KMS-11 (cell line): ENCODE measurements around the gene PES1.
"Not testable (repeated sequence)": the region's sequence is repeated elsewhere in the genome, so short reads cannot be mapped to it uniquely, and the experiment has no call there.

Experiments used
- H2AFZ ChIP-seq: fragments of 200-600 bp; sonication (generic); 2 replicates; pipeline ENCODE4 v1.6.1; 2016; ENCODE audit warnings: antibody characterized with exemption, mixed run types, low read depth
- H3K27ac ChIP-seq: fragments of 200-600 bp; sonication (generic); 2 replicates; pipeline ENCODE4 v1.6.1; 2016; ENCODE audit warnings: mild to moderate bottlenecking, mixed run types
- H3K27me3 ChIP-seq: fragments of 200-600 bp; sonication (generic); 2 replicates; pipeline ENCODE4 v1.6.1; 2017; ENCODE audit warnings: mild to moderate bottlenecking, low read depth, mixed run types, moderate library complexity; ENCODE audit not compliant: insufficient read depth
- H3K36me3 ChIP-seq: fragments of 200-600 bp; sonication (generic); 2 replicates; pipeline ENCODE4 v1.6.1; 2017; ENCODE audit warnings: mild to moderate bottlenecking, mixed run types; ENCODE audit not compliant: insufficient read depth
- H3K4me1 ChIP-seq: fragments of 200-600 bp; sonication (generic); 2 replicates; pipeline ENCODE4 v1.6.1; 2016; ENCODE audit warnings: mild to moderate bottlenecking, low read depth, mixed run types; ENCODE audit not compliant: poor library complexity, severe bottlenecking
- H3K4me2 ChIP-seq: fragments of 200-600 bp; sonication (generic); 2 replicates; pipeline ENCODE4 v1.7.0; 2016; ENCODE audit warnings: mild to moderate bottlenecking, mixed run types
- H3K4me3 ChIP-seq: fragments of 200-600 bp; sonication (generic); IDR thresholded peaks from 2 replicates; pipeline ENCODE4 v1.6.1; 2017; ENCODE audit warnings: low read depth, low read length, mixed read lengths; ENCODE audit not compliant: insufficient read depth
- H3K79me2 ChIP-seq: fragments of 200-600 bp; sonication (generic); 2 replicates; pipeline ENCODE4 v1.6.1; 2016; ENCODE audit warnings: low read depth, mixed run types; ENCODE audit not compliant: insufficient read depth
- H3K9ac ChIP-seq: fragments of 200-600 bp; sonication (generic); 2 replicates; pipeline ENCODE4 v1.6.1; 2016; ENCODE audit warnings: mild to moderate bottlenecking, mixed run types
- H4K20me1 ChIP-seq: fragments of 200-600 bp; sonication (generic); 2 replicates; pipeline ENCODE4 v1.6.1; 2016; ENCODE audit warnings: mild to moderate bottlenecking, mixed run types; ENCODE audit not compliant: insufficient read depth
- CTCF ChIP-seq: fragments of 200-600 bp; sonication (generic); conservative IDR thresholded peaks from 2 replicates; pipeline ENCODE4 v1.6.1; 2017; ENCODE audit warnings: low read depth, mild to moderate bottlenecking, antibody characterized with exemption, low read length, moderate library complexity, mixed read lengths

The PES1 gene

GRCh38 chr22:30561402-30562189 is 30.1 kb downstream of the PES1 start:
- no peaks in the 10 kb centered on the region for H3K79me2 ChIP-seq
- H3K4me2 ChIP-seq = no peak overlapping the region
- no peak for TF ChIP-seq CTCF
- H3K27ac ChIP-seq = no peak overlapping the region
- no peak overlapping the region for H3K4me3 ChIP-seq
- no peak overlapping the region for H3K9ac ChIP-seq
- no peak overlapping the region for H2AFZ ChIP-seq
- no peaks in the 10 kb centered on the region for H4K20me1 ChIP-seq
- H3K36me3 ChIP-seq = no peaks in the 10 kb centered on the region
- no peaks in the 10 kb centered on the region for H3K4me1 ChIP-seq
- H3K27me3 ChIP-seq = peaks cover 4% of the 10 kb centered on the region; the same call in 1 of the 2 replicates

- not testable (repeated sequence) for H3K4me2 ChIP-seq, H2AFZ ChIP-seq
- TF ChIP-seq CTCF = peak; percentile 34
Measured at GRCh38 chr22:30560643-30561202, 31.0 kb downstream of the PES1 start.

GRCh38 chr22:30559889-30560288 is 31.8 kb downstream of the PES1 start:
- TF ChIP-seq CTCF = no peak
- Histone ChIP-seq H3K4me2 (no peak overlapping the region), H2AFZ (no peak overlapping the region), H3K36me3 (no peaks in the 10 kb centered on the region), H3K4me3 (no peak overlapping the region), H3K27me3 (no peaks in the 10 kb centered on the region), H3K79me2 (no peaks in the 10 kb centered on the region), H4K20me1 (no peaks in the 10 kb centered on the region), H3K9ac (no peak overlapping the region), H3K27ac (no peak overlapping the region), H3K4me1 (no peaks in the 10 kb centered on the region)

More at GRCh38 chr22:30560643-30561202, 31.0 kb downstream of the PES1 start:
- not testable (repeated sequence) for H3K36me3 ChIP-seq, H3K27me3 ChIP-seq, H3K9ac ChIP-seq, H4K20me1 ChIP-seq, H3K4me1 ChIP-seq, H3K4me3 ChIP-seq, H3K79me2 ChIP-seq, H3K27ac ChIP-seq

GRCh38 chr22:30557243-30557642 is 34.5 kb downstream of the PES1 start:
- H3K4me3 ChIP-seq = no peak overlapping the region
- H2AFZ ChIP-seq = no peak overlapping the region
- no peaks in the 10 kb centered on the region for H3K36me3 ChIP-seq
- H3K79me2 ChIP-seq = no peaks in the 10 kb centered on the region
- no peak overlapping the region for H3K27ac ChIP-seq
- no peak overlapping the region for H3K4me2 ChIP-seq
- no peak overlapping the region for H3K9ac ChIP-seq
- no peak for TF ChIP-seq CTCF
- no peaks in the 10 kb centered on the region for H3K4me1 ChIP-seq
- no peaks in the 10 kb centered on the region for H4K20me1 ChIP-seq
- H3K27me3 ChIP-seq = no peaks in the 10 kb centered on the region
